GM21367 (cell line): Measurements from ENCODE around the gene GALNT2.

ENCODE experiments used
- ATAC-seq: cut with Tn5 transposase; IDR thresholded peaks from one replicate; pipeline ENCODE4 v1.9.1; 2021; ENCODE audit not compliant: unreplicated experiment

The GALNT2 gene

GRCh38 chr1:230268371-230269170 is 201.5 kb downstream of the GALNT2 start:
- ATAC-seq, result no peak

- ATAC-seq, result peak; percentile 10
These were observed 203.1 kb downstream of the GALNT2 start for GRCh38 chr1:230270185-230270558.

GRCh38 chr1:230270559-230271281 is 203.7 kb downstream of the GALNT2 start:
- peak; percentile 54 for ATAC-seq

GRCh38 chr1:230271300-230272035 is 204.4 kb downstream of the GALNT2 start:
- no peak for ATAC-seq

- no peak for ATAC-seq
These were observed 205.5 kb downstream of the GALNT2 start for GRCh38 chr1:230272557-230272956.

- ATAC-seq, result no peak
These were observed 206.2 kb downstream of the GALNT2 start for GRCh38 chr1:230273141-230273710.

- no peak for ATAC-seq
These were observed 207.2 kb downstream of the GALNT2 start for GRCh38 chr1:230274254-230274653.

- no peak for ATAC-seq
These were observed 209.4 kb downstream of the GALNT2 start for GRCh38 chr1:230276401-230276800.

- ATAC-seq, result no peak
These were observed 210.4 kb downstream of the GALNT2 start for GRCh38 chr1:230277201-230278025.

GRCh38 chr1:230278376-230278775 is 211.3 kb downstream of the GALNT2 start:
- ATAC-seq, result no peak

- ATAC-seq, result no peak
These were observed 212.0 kb downstream of the GALNT2 start for GRCh38 chr1:230278871-230279582.

GRCh38 chr1:230279583-230279945 is 212.5 kb downstream of the GALNT2 start:
- no peak for ATAC-seq

GRCh38 chr1:230280054-230280795 is 213.2 kb downstream of the GALNT2 start:
- no peak for ATAC-seq

- ATAC-seq, result no peak
These were observed 213.9 kb downstream of the GALNT2 start for GRCh38 chr1:230280906-230281413.

GRCh38 chr1:230281556-230281955 is 214.5 kb downstream of the GALNT2 start:
- no peak for ATAC-seq

- no peak for ATAC-seq
These were observed 215.1 kb downstream of the GALNT2 start for GRCh38 chr1:230282157-230282556.

- no peak for ATAC-seq
These were observed 216.6 kb downstream of the GALNT2 start for GRCh38 chr1:230283678-230284077.

GRCh38 chr1:230284891-230285290 is 217.9 kb downstream of the GALNT2 start:
- no peak for ATAC-seq

- ATAC-seq, result no peak
These were observed 218.3 kb downstream of the GALNT2 start for GRCh38 chr1:230285351-230285750.
